ENCODE data around the gene SERTAD4.

DNA sequence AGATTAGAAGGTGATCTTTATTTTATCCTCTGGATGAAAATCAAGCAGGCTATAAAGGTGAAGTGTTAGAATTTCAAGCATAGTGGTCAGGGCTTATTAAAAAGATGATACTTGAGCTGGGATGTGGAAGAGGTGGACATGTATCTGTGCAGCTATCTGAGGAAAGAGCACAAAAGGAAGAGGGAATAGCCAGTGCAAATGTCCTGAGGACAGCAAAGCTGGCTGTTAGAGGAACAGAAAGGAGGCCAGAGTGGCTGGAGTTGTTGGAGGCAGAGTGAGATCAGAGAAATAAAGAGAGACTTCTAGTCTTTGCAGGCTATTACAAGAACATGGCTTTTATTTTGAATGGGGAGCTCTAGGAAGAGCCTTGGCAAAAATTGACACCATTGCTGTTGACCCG is 4.4 kb upstream of the SERTAD4 start:
- no peak for TF ChIP-seq POLR2AphosphoS5 (IDR thresholded peaks at IDR 0.05)
- TF ChIP-seq POLR2A (IDR thresholded peaks at IDR 0.05): no peak
- TF ChIP-seq, protein P1, sequence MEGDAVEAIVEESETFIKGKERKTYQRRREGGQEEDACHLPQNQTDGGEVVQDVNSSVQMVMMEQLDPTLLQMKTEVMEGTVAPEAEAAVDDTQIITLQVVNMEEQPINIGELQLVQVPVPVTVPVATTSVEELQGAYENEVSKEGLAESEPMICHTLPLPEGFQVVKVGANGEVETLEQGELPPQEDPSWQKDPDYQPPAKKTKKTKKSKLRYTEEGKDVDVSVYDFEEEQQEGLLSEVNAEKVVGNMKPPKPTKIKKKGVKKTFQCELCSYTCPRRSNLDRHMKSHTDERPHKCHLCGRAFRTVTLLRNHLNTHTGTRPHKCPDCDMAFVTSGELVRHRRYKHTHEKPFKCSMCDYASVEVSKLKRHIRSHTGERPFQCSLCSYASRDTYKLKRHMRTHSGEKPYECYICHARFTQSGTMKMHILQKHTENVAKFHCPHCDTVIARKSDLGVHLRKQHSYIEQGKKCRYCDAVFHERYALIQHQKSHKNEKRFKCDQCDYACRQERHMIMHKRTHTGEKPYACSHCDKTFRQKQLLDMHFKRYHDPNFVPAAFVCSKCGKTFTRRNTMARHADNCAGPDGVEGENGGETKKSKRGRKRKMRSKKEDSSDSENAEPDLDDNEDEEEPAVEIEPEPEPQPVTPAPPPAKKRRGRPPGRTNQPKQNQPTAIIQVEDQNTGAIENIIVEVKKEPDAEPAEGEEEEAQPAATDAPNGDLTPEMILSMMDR (IDR thresholded peaks at IDR 0.05 in 8 of 11, conservative IDR thresholded peaks at IDR 0.05 in 3 of 11): no peak

Measured in spleen (tissue), 7 donors.